Osteoblast (primary cell): Measurements from ENCODE around the gene XYLT1. TPM values are rescaled to one million over a fixed set of nuclear protein-coding genes. Genes with fewer than 3 reads are reported as not detected.

Source experiments
- DNase-seq: peaks from one replicate; pipeline ENCODE4 v3.0.0; 2011; ENCODE audit warnings: low spot score, mixed read lengths; ENCODE audit not compliant: insufficient read length; ENCODE audit errors: missing footprints
- H2AFZ ChIP-seq: 2 replicates; pipeline ENCODE4 v1.6.0; 2011; ENCODE audit warnings: mild to moderate bottlenecking, low read length
- H3K27ac ChIP-seq: 2 replicates; pipeline ENCODE4 v1.5.1; 2011; ENCODE audit warnings: mild to moderate bottlenecking, low read depth, low read length, moderate library complexity
- H3K27me3 ChIP-seq: 2 replicates; pipeline ENCODE4 v1.6.0; 2012; ENCODE audit warnings: mild to moderate bottlenecking, control low read depth, inconsistent platforms, low read length, moderate library complexity; ENCODE audit not compliant: insufficient read depth
- H3K36me3 ChIP-seq: 2 replicates; pipeline ENCODE4 v1.5.1; 2011; ENCODE audit warnings: mild to moderate bottlenecking, low read length, control low read depth, moderate library complexity; ENCODE audit not compliant: insufficient read depth
- H3K4me1 ChIP-seq: 2 replicates; pipeline ENCODE4 v1.5.1; 2011; ENCODE audit warnings: mild to moderate bottlenecking, low read length, control low read depth, moderate library complexity; ENCODE audit not compliant: insufficient read depth
- H3K4me2 ChIP-seq: 2 replicates; pipeline ENCODE4 v1.6.0; 2011; ENCODE audit warnings: mild to moderate bottlenecking, low read length; ENCODE audit not compliant: insufficient read depth
- H3K4me3 ChIP-seq: fragments of 200-600 bp; sonication (generic); 3 replicates; pipeline ENCODE4 v1.5.1; 2012; ENCODE audit warnings: mild to moderate bottlenecking, low read length, inconsistent platforms; ENCODE audit not compliant: insufficient read depth
- H3K79me2 ChIP-seq: 2 replicates; pipeline ENCODE4 v1.6.0; 2012; ENCODE audit warnings: mild to moderate bottlenecking, low read length, control low read depth, inconsistent platforms; ENCODE audit not compliant: insufficient read depth
- H3K9me3 ChIP-seq: 2 replicates; pipeline ENCODE4 v1.5.1; 2011; ENCODE audit warnings: low read depth, low read length, control low read depth
- H4K20me1 ChIP-seq: 2 replicates; pipeline ENCODE4 v1.6.0; 2012; ENCODE audit warnings: mild to moderate bottlenecking, low read length, control low read depth; ENCODE audit not compliant: insufficient read depth
- total RNA-seq: library from RNA; depleted of rRNA; stranded (reverse); fragments of >200 nt; gene quantifications from 2 replicates; pipeline ENCODE4 v1.2.3, GENCODE V29; 2012
- TF ChIP-seq, protein P1 (sequence below): IDR thresholded peaks from 2 replicates; pipeline ENCODE4 v1.5.1; 2011; ENCODE audit warnings: mild to moderate bottlenecking, low read depth, low read length, moderate library complexity; ENCODE audit errors: extremely low read depth

XYLT1 gene
- total RNA-seq, 1 donor = 43.4 TPM

DNA sequence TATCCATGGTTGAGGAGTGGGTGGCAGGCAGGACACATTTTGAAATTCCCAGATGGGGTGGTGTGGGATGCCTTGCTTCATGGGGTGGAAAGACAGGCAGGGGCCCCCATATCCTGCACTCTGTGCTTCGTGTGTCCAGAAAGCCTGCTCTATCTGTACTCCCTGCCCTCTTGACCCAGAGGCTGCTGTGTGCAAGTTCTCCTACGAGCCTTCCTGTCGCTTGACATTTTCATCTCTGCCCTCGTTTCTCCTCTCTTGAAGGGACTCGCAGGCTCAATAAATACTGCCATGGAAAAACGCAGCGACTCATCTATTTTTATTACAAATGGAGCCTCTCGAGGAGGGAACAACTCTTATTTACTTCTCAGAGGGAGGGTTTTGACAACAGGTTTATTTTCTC lies 254.8 kb downstream of the XYLT1 start:
- no peaks in the 10 kb centered on the region for H3K79me2 ChIP-seq
- TF ChIP-seq, protein P1, sequence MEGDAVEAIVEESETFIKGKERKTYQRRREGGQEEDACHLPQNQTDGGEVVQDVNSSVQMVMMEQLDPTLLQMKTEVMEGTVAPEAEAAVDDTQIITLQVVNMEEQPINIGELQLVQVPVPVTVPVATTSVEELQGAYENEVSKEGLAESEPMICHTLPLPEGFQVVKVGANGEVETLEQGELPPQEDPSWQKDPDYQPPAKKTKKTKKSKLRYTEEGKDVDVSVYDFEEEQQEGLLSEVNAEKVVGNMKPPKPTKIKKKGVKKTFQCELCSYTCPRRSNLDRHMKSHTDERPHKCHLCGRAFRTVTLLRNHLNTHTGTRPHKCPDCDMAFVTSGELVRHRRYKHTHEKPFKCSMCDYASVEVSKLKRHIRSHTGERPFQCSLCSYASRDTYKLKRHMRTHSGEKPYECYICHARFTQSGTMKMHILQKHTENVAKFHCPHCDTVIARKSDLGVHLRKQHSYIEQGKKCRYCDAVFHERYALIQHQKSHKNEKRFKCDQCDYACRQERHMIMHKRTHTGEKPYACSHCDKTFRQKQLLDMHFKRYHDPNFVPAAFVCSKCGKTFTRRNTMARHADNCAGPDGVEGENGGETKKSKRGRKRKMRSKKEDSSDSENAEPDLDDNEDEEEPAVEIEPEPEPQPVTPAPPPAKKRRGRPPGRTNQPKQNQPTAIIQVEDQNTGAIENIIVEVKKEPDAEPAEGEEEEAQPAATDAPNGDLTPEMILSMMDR = no peak
- peaks cover 4% of the 10 kb centered on the region for H4K20me1 ChIP-seq
- H3K27ac ChIP-seq = no peak overlapping the region
- no peaks in the 10 kb centered on the region for H3K4me1 ChIP-seq
- H3K4me3 ChIP-seq = no peak overlapping the region
- peaks cover 3% of the 10 kb centered on the region for H3K9me3 ChIP-seq
- no peak for DNase-seq
- H3K4me2 ChIP-seq = no peak overlapping the region
- H2AFZ ChIP-seq = no peak overlapping the region
- H3K36me3 ChIP-seq = peaks cover 3% of the 10 kb centered on the region
- H3K27me3 ChIP-seq = no peaks in the 10 kb centered on the region

DNA sequence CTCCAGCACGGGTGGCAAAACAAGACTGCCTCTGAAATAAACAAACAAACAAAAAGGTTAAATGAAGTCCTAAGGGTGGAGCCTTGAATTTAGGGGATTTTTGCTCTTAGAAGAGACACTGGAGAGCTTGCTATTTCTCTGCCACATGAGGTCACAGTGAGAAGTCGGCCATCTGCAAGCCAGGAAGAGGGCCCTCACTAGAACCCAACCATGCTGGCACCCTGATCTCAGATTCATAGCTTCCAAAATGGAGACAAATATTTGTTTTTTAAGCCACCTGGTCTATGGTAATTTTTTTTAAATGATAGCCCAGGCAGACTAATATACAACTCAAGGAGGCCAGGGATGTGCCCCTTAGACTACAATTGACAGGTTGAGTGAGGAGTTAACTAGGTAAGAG lies 255.5 kb downstream of the XYLT1 start:
- H3K79me2 ChIP-seq = no peaks in the 10 kb centered on the region
- TF ChIP-seq, protein P1 = no peak
- H2AFZ ChIP-seq = no peak overlapping the region
- peaks cover 3% of the 10 kb centered on the region for H3K36me3 ChIP-seq
- H3K4me3 ChIP-seq = no peak overlapping the region
- no peak overlapping the region for H3K4me2 ChIP-seq
- no peaks in the 10 kb centered on the region for H3K4me1 ChIP-seq
- DNase-seq = no peak
- H3K27ac ChIP-seq = no peak overlapping the region
- peaks cover 3% of the 10 kb centered on the region for H3K9me3 ChIP-seq
- H4K20me1 ChIP-seq = peaks cover 4% of the 10 kb centered on the region
- H3K27me3 ChIP-seq = no peaks in the 10 kb centered on the region

DNA sequence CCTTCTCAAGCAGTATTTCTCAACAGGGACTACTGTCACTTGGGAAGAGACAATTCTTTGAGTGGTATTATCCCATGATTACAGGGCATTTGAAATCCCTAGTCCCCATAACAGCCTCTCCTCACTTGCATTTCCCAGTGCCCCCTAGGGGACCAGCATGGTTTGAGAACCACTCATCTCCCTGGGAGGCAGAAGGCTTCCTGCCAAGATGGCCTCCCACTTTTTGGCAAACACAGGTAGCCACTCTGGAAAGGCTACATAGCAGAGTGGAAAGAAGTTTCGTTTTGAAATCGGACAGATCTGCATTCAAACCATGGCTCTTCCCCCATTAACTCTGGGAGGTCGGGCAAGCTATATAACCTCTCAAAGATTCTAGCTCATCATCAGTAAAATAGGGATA lies 256.8 kb downstream of the XYLT1 start:
- no peak for DNase-seq
- H3K9me3 ChIP-seq = peaks cover 3% of the 10 kb centered on the region
- H3K4me3 ChIP-seq = no peak overlapping the region
- no peaks in the 10 kb centered on the region for H3K27me3 ChIP-seq
- H3K4me2 ChIP-seq = no peak overlapping the region
- no peak overlapping the region for H2AFZ ChIP-seq
- no peak overlapping the region for H3K27ac ChIP-seq
- H3K36me3 ChIP-seq = peaks cover 3% of the 10 kb centered on the region
- TF ChIP-seq, protein P1 = no peak
- no peaks in the 10 kb centered on the region for H3K79me2 ChIP-seq
- peaks cover 7% of the 10 kb centered on the region for H4K20me1 ChIP-seq
- no peaks in the 10 kb centered on the region for H3K4me1 ChIP-seq

DNA sequence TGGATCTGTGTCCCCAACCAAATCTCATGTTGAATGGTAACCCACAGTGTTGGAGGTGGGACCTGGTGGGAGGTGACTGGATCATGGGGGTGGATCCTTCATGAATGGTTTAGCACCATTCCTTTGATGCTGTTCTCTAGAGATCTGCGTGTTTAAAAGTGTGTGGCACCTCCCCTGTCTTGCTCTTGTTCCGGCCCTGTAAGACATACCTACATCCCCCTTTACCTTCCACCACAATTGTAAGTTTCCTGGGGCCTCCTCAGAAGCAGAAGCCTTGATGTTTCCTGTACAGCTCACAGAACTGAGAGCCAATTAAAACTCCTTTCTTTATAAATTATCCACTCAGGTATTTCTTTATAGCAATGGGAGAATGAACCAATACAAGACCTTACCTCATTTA lies 257.7 kb downstream of the XYLT1 start:
- H3K9me3 ChIP-seq = peaks cover 3% of the 10 kb centered on the region
- no peaks in the 10 kb centered on the region for H3K79me2 ChIP-seq
- H3K36me3 ChIP-seq = peaks cover 3% of the 10 kb centered on the region
- H3K4me3 ChIP-seq = no peak overlapping the region
- DNase-seq = no peak
- H3K4me2 ChIP-seq = no peak overlapping the region
- TF ChIP-seq, protein P1 = no peak
- H4K20me1 ChIP-seq = peaks cover 8% of the 10 kb centered on the region
- H3K27ac ChIP-seq = no peak overlapping the region
- H2AFZ ChIP-seq = no peak overlapping the region
- no peaks in the 10 kb centered on the region for H3K4me1 ChIP-seq
- H3K27me3 ChIP-seq = no peaks in the 10 kb centered on the region
